Colonic mucosa (tissue), 4 donors: ENCODE results near the gene PPM1H. TPM values are rescaled to one million over a fixed set of nuclear protein-coding genes. Genes with fewer than 3 reads are reported as not detected.

Source experiments
- DNase-seq: peaks from one replicate; pipeline ENCODE4 v3.0.0-alpha.2; 2020
- H3K27ac ChIP-seq: fragments of 200-600 bp; one replicate; pipeline ENCODE4 v1.8.0; 2021
- H3K27me3 ChIP-seq: fragments of 200-600 bp; one replicate; pipeline ENCODE4 v1.8.0; 2021
- H3K36me3 ChIP-seq: fragments of 200-600 bp; one replicate; pipeline ENCODE4 v1.8.0; 2021
- H3K4me1 ChIP-seq: fragments of 200-600 bp; one replicate; pipeline ENCODE4 v1.8.0; 2021; ENCODE audit warnings: mild to moderate bottlenecking
- H3K4me3 ChIP-seq: fragments of 200-600 bp; one replicate; pipeline ENCODE4 v1.8.0; 2021
- H3K9ac ChIP-seq, 2 donors: one replicate each; pipeline ENCODE4 v1.7.0; 2013; ENCODE audit warnings: control low read depth in 2 of 2, low read depth in 2 of 2, low read length in 2 of 2
- H3K9me3 ChIP-seq: fragments of 200-600 bp; one replicate; pipeline ENCODE4 v1.8.0; 2021
- intact Hi-C: fragments of 100-400 bp; cut with DNase I; formaldehyde crosslinking; loops from one replicate; pipeline ENCODE4 v1.14.1; 2022
- total RNA-seq, 2 donors: library from RNA; stranded (reverse); fragmentation: NEBNext Ultra II Directional in 1 of 2; extraction: Animal tissue kit (Norgen Biotek cat#: 25700) in 1 of 2; gene quantifications; one replicate each; pipeline ENCODE4 v1.2.1, GENCODE V29; 2021
- TF ChIP-seq, protein P1 (sequence below): fragments of 200-600 bp; IDR thresholded peaks from one replicate; pipeline ENCODE4 v1.8.0; 2022; ENCODE audit warnings: antibody characterized with exemption, mild to moderate bottlenecking
- donor health status: healthy.
- donor health status: DM: no; HTN: no; CAD: no.
- donor health status: DM: no; HTN: no; CAD: no.

Gene PPM1H
- total RNA-seq, 2 donors from 2014 or later = 7.4 to 8.1 TPM

DNA sequence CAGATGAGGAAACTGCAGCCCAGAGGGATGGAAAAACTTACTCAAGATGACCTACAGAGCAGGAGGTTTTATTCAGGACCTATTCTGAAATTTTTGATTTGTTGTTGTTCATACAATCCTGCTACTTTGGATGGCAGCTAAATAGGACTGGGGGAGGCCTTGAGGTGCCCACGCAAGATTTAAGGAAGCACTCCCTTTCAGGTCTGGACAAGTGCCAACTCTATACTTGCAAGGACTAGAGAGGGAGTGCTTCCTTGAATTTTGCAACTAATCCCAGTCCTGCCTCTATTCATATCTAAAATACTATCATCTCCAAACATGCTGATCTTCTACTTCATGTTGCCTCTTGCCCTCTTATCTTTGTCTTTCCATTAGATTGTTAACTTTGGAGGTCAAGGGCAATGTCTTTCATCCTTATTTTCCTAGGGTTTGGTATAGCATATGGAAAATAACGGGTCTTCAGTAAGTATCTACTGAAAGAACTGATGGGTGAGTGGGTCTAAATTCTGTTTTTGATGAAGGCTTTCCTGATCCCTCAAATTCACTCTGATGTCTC, 28.6 kb upstream of the PPM1H start:
- no peak overlapping the region for H3K4me3 ChIP-seq
- TF ChIP-seq, protein P1, sequence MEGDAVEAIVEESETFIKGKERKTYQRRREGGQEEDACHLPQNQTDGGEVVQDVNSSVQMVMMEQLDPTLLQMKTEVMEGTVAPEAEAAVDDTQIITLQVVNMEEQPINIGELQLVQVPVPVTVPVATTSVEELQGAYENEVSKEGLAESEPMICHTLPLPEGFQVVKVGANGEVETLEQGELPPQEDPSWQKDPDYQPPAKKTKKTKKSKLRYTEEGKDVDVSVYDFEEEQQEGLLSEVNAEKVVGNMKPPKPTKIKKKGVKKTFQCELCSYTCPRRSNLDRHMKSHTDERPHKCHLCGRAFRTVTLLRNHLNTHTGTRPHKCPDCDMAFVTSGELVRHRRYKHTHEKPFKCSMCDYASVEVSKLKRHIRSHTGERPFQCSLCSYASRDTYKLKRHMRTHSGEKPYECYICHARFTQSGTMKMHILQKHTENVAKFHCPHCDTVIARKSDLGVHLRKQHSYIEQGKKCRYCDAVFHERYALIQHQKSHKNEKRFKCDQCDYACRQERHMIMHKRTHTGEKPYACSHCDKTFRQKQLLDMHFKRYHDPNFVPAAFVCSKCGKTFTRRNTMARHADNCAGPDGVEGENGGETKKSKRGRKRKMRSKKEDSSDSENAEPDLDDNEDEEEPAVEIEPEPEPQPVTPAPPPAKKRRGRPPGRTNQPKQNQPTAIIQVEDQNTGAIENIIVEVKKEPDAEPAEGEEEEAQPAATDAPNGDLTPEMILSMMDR = no peak
- intact Hi-C loops = no loop called here
- no peaks in the 10 kb centered on the region for H3K36me3 ChIP-seq
- no peak for DNase-seq
- H3K27ac ChIP-seq = no peak overlapping the region
- H3K9ac ChIP-seq = no peak overlapping the region
- H3K4me1 ChIP-seq = no peaks in the 10 kb centered on the region
- no peaks in the 10 kb centered on the region for H3K27me3 ChIP-seq
- no peaks in the 10 kb centered on the region for H3K9me3 ChIP-seq

DNA sequence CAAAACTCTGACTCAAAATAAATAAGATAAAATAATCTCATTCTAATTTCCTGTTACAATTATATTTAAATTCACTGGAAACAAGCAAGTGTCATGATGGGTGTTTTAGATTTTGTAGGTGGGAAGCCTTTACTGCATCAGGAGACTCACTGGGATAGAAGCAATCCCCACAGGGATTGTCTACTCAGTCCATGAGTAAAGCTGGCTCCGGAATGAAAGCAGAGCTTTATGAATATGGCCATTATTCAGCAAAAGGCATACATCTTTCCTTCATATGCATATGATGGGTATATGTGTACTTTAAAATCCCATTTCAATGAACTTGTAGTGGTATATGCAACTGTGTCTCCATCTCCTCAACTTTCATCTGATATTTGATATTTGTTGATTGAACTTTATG, 25.4 kb upstream of the PPM1H start:
- H3K4me1 ChIP-seq = no peaks in the 10 kb centered on the region
- TF ChIP-seq, protein P1 = no peak
- intact Hi-C loops = no loop called here
- H3K27ac ChIP-seq = no peak overlapping the region
- H3K36me3 ChIP-seq = no peaks in the 10 kb centered on the region
- DNase-seq = no peak
- no peaks in the 10 kb centered on the region for H3K27me3 ChIP-seq
- no peak overlapping the region for H3K4me3 ChIP-seq
- no peaks in the 10 kb centered on the region for H3K9me3 ChIP-seq
- H3K9ac ChIP-seq = no peak overlapping the region

DNA sequence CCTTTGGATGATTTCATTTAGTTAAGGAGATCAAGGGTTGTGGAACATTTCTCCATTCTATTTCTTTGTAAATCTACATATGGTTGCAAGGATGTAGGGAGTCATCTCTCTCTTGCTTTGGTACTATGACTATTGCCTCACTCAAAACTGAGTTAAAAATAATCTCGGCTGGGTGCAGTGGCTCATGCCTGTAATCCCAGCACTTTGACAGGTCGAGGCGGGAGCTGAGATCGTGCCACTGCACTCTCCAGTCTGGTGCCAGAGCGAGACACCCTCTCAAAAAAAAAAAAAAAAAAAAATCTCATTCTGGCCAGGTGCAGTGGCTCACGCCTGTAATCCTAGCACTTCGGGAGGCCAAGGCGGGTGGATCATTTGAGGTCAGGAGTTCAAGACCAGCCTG, 24.8 kb upstream of the PPM1H start:
- no peaks in the 10 kb centered on the region for H3K4me1 ChIP-seq
- H3K36me3 ChIP-seq = no peaks in the 10 kb centered on the region
- intact Hi-C loops = no loop called here
- H3K9me3 ChIP-seq = no peaks in the 10 kb centered on the region
- H3K27ac ChIP-seq = no peak overlapping the region
- no peaks in the 10 kb centered on the region for H3K27me3 ChIP-seq
- DNase-seq = no peak
- TF ChIP-seq, protein P1 = no peak
- no peak overlapping the region for H3K4me3 ChIP-seq
- H3K9ac ChIP-seq = no peak overlapping the region

DNA sequence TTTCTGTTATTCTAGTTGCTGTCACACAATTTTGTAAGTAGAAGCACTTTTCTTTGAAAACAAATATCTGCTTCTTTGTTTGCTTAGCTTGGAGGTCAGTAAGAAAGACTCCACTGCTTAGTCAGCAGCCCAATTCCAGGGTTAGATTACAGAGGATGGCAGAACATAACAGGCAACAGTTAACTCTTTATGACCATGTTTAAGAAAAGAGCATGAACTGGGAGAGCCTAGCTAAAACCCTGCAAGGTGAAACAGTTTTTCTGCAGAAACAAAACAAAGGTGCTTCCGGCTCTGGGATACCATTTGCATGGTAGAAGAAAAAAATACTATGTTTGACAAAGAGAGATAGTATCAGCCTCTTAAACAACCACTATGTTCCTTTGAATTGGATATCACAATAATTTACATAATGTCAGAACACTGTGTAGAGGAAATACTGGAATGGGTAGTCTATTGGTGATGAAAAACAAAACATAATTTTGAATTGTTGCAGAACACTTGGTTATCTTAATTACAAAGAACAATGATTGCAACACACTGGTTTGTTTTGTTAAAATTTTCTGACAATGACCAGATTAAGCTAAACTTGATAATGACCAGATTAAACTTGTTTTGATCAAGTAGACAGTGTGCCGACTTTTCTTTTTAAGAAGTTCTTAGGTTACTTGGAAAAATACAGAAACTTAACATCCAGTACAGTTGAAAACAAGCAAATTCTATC, 22.4 kb upstream of the PPM1H start:
- H3K27me3 ChIP-seq = no peaks in the 10 kb centered on the region
- H3K27ac ChIP-seq = no peak overlapping the region
- H3K9ac ChIP-seq = no peak overlapping the region
- intact Hi-C loops = no loop called here
- H3K4me3 ChIP-seq = no peak overlapping the region
- H3K9me3 ChIP-seq = no peaks in the 10 kb centered on the region
- no peaks in the 10 kb centered on the region for H3K36me3 ChIP-seq
- TF ChIP-seq, protein P1 = no peak
- DNase-seq = no peak
- no peaks in the 10 kb centered on the region for H3K4me1 ChIP-seq

DNA sequence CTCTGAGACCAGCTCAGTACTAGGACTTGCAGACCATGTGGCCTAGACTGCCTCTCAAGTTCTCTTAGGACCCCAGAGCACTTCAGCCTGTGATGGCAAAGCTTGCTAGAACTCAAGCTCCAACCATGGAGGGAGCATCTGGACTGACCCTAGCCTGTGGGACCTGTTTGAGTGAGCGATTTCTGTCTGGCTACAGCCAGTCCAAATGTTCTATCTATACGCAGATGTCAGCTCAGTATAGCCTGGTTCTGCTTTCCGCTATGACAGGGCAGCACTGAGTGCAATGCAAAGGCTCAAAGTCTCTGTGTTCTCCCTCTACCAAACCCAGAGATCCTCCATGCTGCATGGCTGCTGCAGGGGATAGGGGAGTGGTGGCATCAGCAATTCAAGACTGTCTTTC, 20.7 kb upstream of the PPM1H start:
- TF ChIP-seq, protein P1 = no peak
- H3K27ac ChIP-seq = no peak overlapping the region
- no peak overlapping the region for H3K4me3 ChIP-seq
- H3K27me3 ChIP-seq = no peaks in the 10 kb centered on the region
- no peaks in the 10 kb centered on the region for H3K36me3 ChIP-seq
- no peak overlapping the region for H3K9ac ChIP-seq
- intact Hi-C loops = no loop called here
- H3K4me1 ChIP-seq = no peaks in the 10 kb centered on the region
- no peaks in the 10 kb centered on the region for H3K9me3 ChIP-seq
- no peak for DNase-seq
